Right lobe of liver (tissue), 4 donors: ENCODE data around the gene GJA10.

Experiments used
- CTCF ChIP-seq, 4 donors: fragments of 200-600 bp in 3 of 4; fragments of 450-650 bp in 1 of 4; IDR thresholded peaks; one replicate each; pipeline versions ENCODE4 v1.5.1 to v1.8.0; 2016 to 2022; ENCODE audit warnings: antibody characterized with exemption in 4 of 4, mild to moderate bottlenecking in 2 of 4
- POLR2A ChIP-seq: fragments of 450-650 bp; IDR thresholded peaks from one replicate; pipeline ENCODE4 v1.6.1; 2017; ENCODE audit warnings: antibody characterized with exemption, mild to moderate bottlenecking
- donor health status: DM: no; HTN: no; CAD: no.
- donor health status: DM: no; HTN: no; CAD: no.
- donor health status: DM: no; HTN: yes; CAD: no.

- TF ChIP-seq CTCF (IDR thresholded peaks at IDR 0.05) (no peak), POLR2A (no peak)
Measured at GRCh38 chr6:89862698-89863097, 31.6 kb upstream of the GJA10 start.
